HCT116 (cell line): ENCODE data around the gene MADD. TPM values are rescaled to one million over a fixed set of nuclear protein-coding genes. Genes with fewer than 3 reads are reported as not detected.

Source experiments
- ATAC-seq: fragments of 200-7000 bp; cut with Tn5 transposase; 2 replicates; pipeline ENCODE4 v1.9.1; 2020; ENCODE audit warnings: mild to moderate bottlenecking, moderate library complexity
- BruUV-seq: library from RNA; stranded (reverse); fragments of 400-500 nt; replicated peaks from 2 replicates; lab custom pipeline; 2021; lab: Mats Ljungman, UMichigan
- CTCF ChIA-PET: fragments of 300-600 bp; sonication (Branson Sonifier 250); formaldehyde crosslinking; loops from one replicate; lab custom pipeline; 2021; ENCODE audit warnings: antibody characterized with exemption; lab: Charles Lee
- POLR2A ChIA-PET: fragments of 300-600, 350-600 bp; sonication (Branson Sonifier 250); formaldehyde crosslinking; loops from one replicate; lab custom pipeline; 2021; ENCODE audit warnings: antibody characterized with exemption; lab: Charles Lee
- RAD21 ChIA-PET, 2 experiments: fragments of 300-600 bp; sonication (Branson Sonifier 250); formaldehyde crosslinking; loops; one replicate each; lab custom pipeline; 2023; ENCODE audit warnings: low total read pairs in 2 of 2; ENCODE audit not compliant: uncharacterized antibody in 2 of 2, unreplicated experiment in 2 of 2, low non-redundant PET in 1 of 2; lab: Charles Lee
- DNase-seq: peaks from one replicate; pipeline ENCODE4 v3.0.0-alpha.2; 2010; ENCODE audit warnings: low read depth, low spot score
- H2AFZ ChIP-seq: fragments of 200-600 bp; shearing (Covaris generic), sonication (generic); 2 replicates; pipeline ENCODE4 v1.6.1; 2017; ENCODE audit warnings: low read depth, mixed run types, mixed read lengths, antibody characterized with exemption, low read length; ENCODE audit not compliant: poor library complexity, severe bottlenecking
- H3K27ac ChIP-seq: 2 replicates; pipeline ENCODE4 v1.5.1; 2012; ENCODE audit warnings: low read depth, low read length
- H3K27me3 ChIP-seq: fragments of 200-600 bp; sonication (generic); 2 replicates; pipeline ENCODE4 v1.6.1; 2016; ENCODE audit warnings: mixed run types, low read length, mixed read lengths; ENCODE audit not compliant: insufficient read depth
- H3K36me3 ChIP-seq, 2 experiments: fragments of 200-500 bp in 1 of 2; fragments of 200-600 bp in 1 of 2; sonication (Bioruptor generic) in 1 of 2; sonication (generic) in 1 of 2; 2 replicates each; pipeline versions ENCODE4 v1.5.1 to v1.6.1; 2014 to 2016; ENCODE audit warnings: low read length in 2 of 2, inconsistent platforms in 1 of 2, mixed read lengths in 1 of 2, mixed run types in 1 of 2; ENCODE audit not compliant: insufficient read depth in 2 of 2, control insufficient read depth in 1 of 2
- H3K4me1 ChIP-seq, 2 experiments: fragments of 200-600 bp in 1 of 2; sonication (generic) in 1 of 2; 2 replicates each; pipeline versions ENCODE4 v1.5.1 to v1.6.1; 2012 to 2017; ENCODE audit warnings: low read length in 2 of 2, inconsistent platforms in 1 of 2, mild to moderate bottlenecking in 1 of 2, mixed read lengths in 1 of 2, mixed run types in 1 of 2, moderate library complexity in 1 of 2; ENCODE audit not compliant: insufficient read depth in 2 of 2, control insufficient read depth in 1 of 2
- H3K4me2 ChIP-seq: fragments of 200-600 bp; sonication (generic); 2 replicates; pipeline ENCODE4 v1.6.1; 2017; ENCODE audit warnings: mixed run types, low read length, mixed read lengths
- H3K4me3 ChIP-seq, 2 experiments: fragments of 200-600 bp in 1 of 2; sonication (generic) in 1 of 2; replicated peaks in 1 of 2; 2 replicates each; pipeline ENCODE4 v1.5.1; 2011 to 2016; ENCODE audit warnings: low read length in 2 of 2, control low read depth in 1 of 2, low read depth in 1 of 2, mild to moderate bottlenecking in 1 of 2, mixed read lengths in 1 of 2, mixed run types in 1 of 2
- H3K79me2 ChIP-seq: fragments of 200-600 bp; sonication (generic); 2 replicates; pipeline ENCODE4 v1.6.1; 2017; ENCODE audit warnings: mild to moderate bottlenecking, mixed run types, low read length, moderate library complexity, mixed read lengths; ENCODE audit not compliant: insufficient read depth
- H3K9ac ChIP-seq: fragments of 200-600 bp; sonication (generic); 2 replicates; pipeline ENCODE4 v1.6.1; 2016; ENCODE audit warnings: low read length, mixed read lengths
- H3K9me2 ChIP-seq: fragments of 200-600 bp; sonication (generic), shearing (Covaris generic); 2 replicates; pipeline ENCODE4 v1.6.1; 2017; ENCODE audit warnings: mixed run types, mild to moderate bottlenecking, moderate library complexity; ENCODE audit not compliant: insufficient read depth
- H3K9me3 ChIP-seq, 2 experiments: fragments of 200-500 bp in 1 of 2; fragments of 200-600 bp in 1 of 2; sonication (Bioruptor generic) in 1 of 2; sonication (generic) in 1 of 2; 2 replicates each; pipeline ENCODE4 v1.6.1; 2014 to 2017; ENCODE audit warnings: low read length in 2 of 2, mixed read lengths in 2 of 2, inconsistent platforms in 1 of 2, low read depth in 1 of 2, mild to moderate bottlenecking in 1 of 2, mixed run types in 1 of 2, moderate library complexity in 1 of 2; ENCODE audit not compliant: control insufficient read depth in 1 of 2, insufficient read depth in 1 of 2
- H4K20me1 ChIP-seq: fragments of 200-600 bp; sonication (generic), shearing (Covaris generic); 2 replicates; pipeline ENCODE4 v1.6.1; 2017; ENCODE audit warnings: mixed run types, mild to moderate bottlenecking, moderate library complexity; ENCODE audit not compliant: insufficient read depth
- CEBPB ChIP-seq: IDR thresholded peaks from 2 replicates; pipeline ENCODE4 v1.6.1; 2012; ENCODE audit warnings: low read depth
- EGR1 ChIP-seq: IDR thresholded peaks from 2 replicates; pipeline ENCODE4 v1.6.1; 2012; ENCODE audit warnings: low read depth
- ELF1 ChIP-seq: IDR thresholded peaks from 2 replicates; pipeline ENCODE4 v1.6.1; 2012; ENCODE audit warnings: low read depth, borderline replicate concordance
- EZH2 ChIP-seq: fragments of 200-600 bp; sonication (generic); IDR thresholded peaks from 2 replicates; pipeline ENCODE4 v1.6.1; 2017; ENCODE audit warnings: antibody characterized with exemption, mixed run types
- EZH2phosphoT487 ChIP-seq: fragments of 200-600 bp; IDR thresholded peaks from 2 replicates; pipeline ENCODE4 v1.6.1; 2018; ENCODE audit warnings: antibody characterized with exemption, borderline replicate concordance
- JUND ChIP-seq: IDR thresholded peaks from 2 replicates; pipeline ENCODE4 v1.6.1; 2012
- MAX ChIP-seq: IDR thresholded peaks from 2 replicates; pipeline ENCODE4 v1.6.1; 2012
- POLR2A ChIP-seq: IDR thresholded peaks from 2 replicates; pipeline ENCODE4 v1.7.0; 2011; ENCODE audit warnings: borderline replicate concordance; ENCODE audit not compliant: insufficient read depth, insufficient read length; ENCODE audit errors: extremely low read depth
- POLR2AphosphoS5 ChIP-seq: IDR thresholded peaks from 2 replicates; pipeline ENCODE4 v1.6.1; 2011; ENCODE audit warnings: mild to moderate bottlenecking, low read depth, low read length, moderate library complexity
- SIN3A ChIP-seq: IDR thresholded peaks from 2 replicates; pipeline ENCODE4 v1.6.1; 2012; ENCODE audit warnings: low read depth
- SP1 ChIP-seq: IDR thresholded peaks from 2 replicates; pipeline ENCODE4 v1.6.1; 2012; ENCODE audit warnings: low read depth
- SRF ChIP-seq: IDR thresholded peaks from 2 replicates; pipeline ENCODE4 v1.6.1; 2012; ENCODE audit warnings: low read depth
- TCF7L2 ChIP-seq: IDR thresholded peaks from 2 replicates; pipeline ENCODE4 v1.7.0; 2011; ENCODE audit warnings: borderline replicate concordance, inconsistent platforms; ENCODE audit not compliant: insufficient read depth, insufficient read length; ENCODE audit errors: extremely low read depth
- YY1 ChIP-seq: IDR thresholded peaks from 2 replicates; pipeline ENCODE4 v1.6.1; 2011; ENCODE audit warnings: low read length, low read depth, moderate library complexity, mild to moderate bottlenecking; ENCODE audit not compliant: insufficient replicate concordance; ENCODE audit errors: extremely low read depth
- ZBTB33 ChIP-seq: IDR thresholded peaks from 2 replicates; pipeline ENCODE4 v1.6.1; 2011; ENCODE audit warnings: mild to moderate bottlenecking, low read length, moderate library complexity; ENCODE audit not compliant: insufficient replicate concordance; ENCODE audit errors: extremely low read depth
- ZFX ChIP-seq: fragments of 450-650 bp; IDR thresholded peaks from 2 replicates; pipeline ENCODE4 v1.6.1; 2017
- ZNF274 ChIP-seq: fragments of 200-500 bp; sonication (Bioruptor generic); IDR thresholded peaks from 2 replicates; pipeline ENCODE4 v1.6.1; 2014; ENCODE audit warnings: mild to moderate bottlenecking, low read depth, low read length, inconsistent platforms
- intact Hi-C: fragments of 100-400 bp; cut with micrococcal nuclease; formaldehyde crosslinking; loops from 2 replicates; pipeline ENCODE4 v1.10.0; 2022
- total RNA-seq: library from RNA; stranded (reverse); gene quantifications from one replicate; pipeline ENCODE4 v1.2.1, GENCODE V29; 2021; ENCODE audit not compliant: unreplicated experiment

Gene MADD
- total RNA-seq, 1 experiment from 2014 or later = 37.1 TPM

DNA sequence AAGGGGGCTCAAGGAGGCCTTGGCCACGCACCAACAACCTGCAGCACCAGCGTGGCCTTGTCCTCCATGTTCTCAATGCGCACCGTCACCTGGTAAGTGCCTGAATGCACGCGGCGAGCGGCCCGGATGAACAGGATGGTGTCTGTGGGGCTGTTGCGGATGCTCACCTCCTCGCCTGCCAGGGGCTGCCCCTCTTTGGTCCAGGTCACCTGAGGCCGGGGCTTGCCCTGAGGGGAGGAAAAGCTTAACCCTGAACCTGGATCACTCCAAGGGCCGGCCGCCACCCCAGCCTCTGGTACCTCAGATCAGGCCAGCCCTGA is 63.6 kb downstream of the MADD start:
- Histone ChIP-seq H4K20me1 (no peaks in the 10 kb centered on the region), H3K36me3 (no peaks in the 10 kb centered on the region; a peak in 1 of 4 replicates), H3K9ac (no peak overlapping the region), H3K4me1 (peaks cover 6 to 14% of the 10 kb centered on the region in 2 experiments; a peak in 3 of 4 replicates), H3K27ac (no peak overlapping the region), H3K4me2 (no peak overlapping the region), H2AFZ (no peak overlapping the region), H3K9me3 (no peaks in the 10 kb centered on the region), H3K9me2 (no peaks in the 10 kb centered on the region), H3K27me3 (no peaks in the 10 kb centered on the region), H3K4me3 (no peak overlapping the region), H3K79me2 (no peaks in the 10 kb centered on the region)
- ATAC-seq = no peak
- DNase-seq = no peak
- BruUV-seq = no TSS peak
- RAD21 ChIA-PET = no interaction called here
- POLR2A ChIA-PET = no interaction called here
- CTCF ChIA-PET = no interaction called here
- intact Hi-C loops = no loop called here
- no peak for TF ChIP-seq SIN3A

DNA sequence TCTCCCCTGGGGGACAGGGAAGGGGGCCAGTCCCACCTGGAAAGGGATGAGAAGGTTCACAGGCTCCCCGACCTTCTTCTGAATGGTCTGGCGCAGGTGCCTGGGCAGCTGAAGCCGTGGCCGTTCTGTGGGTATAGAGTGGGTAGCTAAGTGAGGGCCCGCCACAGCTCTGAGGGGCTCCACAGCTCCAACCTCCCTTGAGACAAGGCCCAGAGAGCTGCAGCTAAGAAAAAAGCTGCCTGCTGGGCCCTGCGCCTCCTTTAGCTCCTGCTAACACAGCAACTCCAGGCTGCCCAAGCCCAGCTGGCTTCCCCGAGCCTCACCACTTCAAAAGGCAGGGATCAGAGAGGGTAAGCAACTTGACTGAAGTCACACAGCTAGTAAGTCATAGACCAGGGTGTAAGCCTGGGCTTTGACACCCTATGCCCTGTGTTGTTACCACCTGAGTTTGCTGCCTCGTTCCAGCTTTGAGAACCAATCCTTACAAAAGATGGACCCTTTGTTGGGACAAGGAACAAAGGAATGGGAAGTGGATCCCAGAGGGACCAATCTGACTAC is 64.0 kb downstream of the MADD start:
- no peak overlapping the region for H3K4me2 ChIP-seq
- H3K27ac ChIP-seq = no peak overlapping the region
- no peaks in the 10 kb centered on the region for H3K9me3 ChIP-seq
- CTCF ChIA-PET = no interaction called here
- H2AFZ ChIP-seq = no peak overlapping the region
- H3K9ac ChIP-seq = no peak overlapping the region
- no peaks in the 10 kb centered on the region for H3K27me3 ChIP-seq
- H3K4me1 ChIP-seq = peaks cover 6 to 14% of the 10 kb centered on the region in 2 experiments; a peak in 3 of 4 replicates
- H3K36me3 ChIP-seq = no peaks in the 10 kb centered on the region; a peak in 1 of 4 replicates
- BruUV-seq = no TSS peak
- H3K9me2 ChIP-seq = no peaks in the 10 kb centered on the region
- intact Hi-C loops = no loop called here
- H3K79me2 ChIP-seq = no peaks in the 10 kb centered on the region
- DNase-seq (no peak), ATAC-seq (no peak)
- POLR2A ChIA-PET = no interaction called here
- H3K4me3 ChIP-seq = no peak overlapping the region
- RAD21 ChIA-PET = no interaction called here
- no peaks in the 10 kb centered on the region for H4K20me1 ChIP-seq
- no peak for TF ChIP-seq POLR2AphosphoS5
- TF ChIP-seq TCF7L2 = no peak
- TF ChIP-seq YY1 = no peak
- no peak for TF ChIP-seq EZH2
- TF ChIP-seq CEBPB = no peak
- TF ChIP-seq ZFX = no peak
- TF ChIP-seq SRF = no peak
- TF ChIP-seq SIN3A = no peak
- TF ChIP-seq ZBTB33 = no peak
- no peak for TF ChIP-seq MAX
- TF ChIP-seq EGR1 = no peak
- no peak for TF ChIP-seq JUND
- no peak for TF ChIP-seq ZNF274
- TF ChIP-seq SP1 = no peak
- TF ChIP-seq ELF1 = no peak
- TF ChIP-seq POLR2A = no peak
- TF ChIP-seq EZH2phosphoT487 = no peak
